HEK293T (cell line): Measurements from ENCODE around the gene KRAS.

Experiments used
- HDGF ChIP-seq: fragments of 450-650 bp; IDR thresholded peaks from 2 replicates; pipeline ENCODE4 v1.6.1; 2017; ENCODE audit warnings: antibody characterized with exemption, borderline replicate concordance
- LEF1 ChIP-seq: fragments of 450-650 bp; IDR thresholded peaks from 2 replicates; pipeline ENCODE4 v1.6.1; 2017; ENCODE audit warnings: mild to moderate bottlenecking, borderline replicate concordance
- SP1 ChIP-seq: fragments of 450-650 bp; IDR thresholded peaks from 2 replicates; pipeline ENCODE4 v1.6.1; 2017

DNA sequence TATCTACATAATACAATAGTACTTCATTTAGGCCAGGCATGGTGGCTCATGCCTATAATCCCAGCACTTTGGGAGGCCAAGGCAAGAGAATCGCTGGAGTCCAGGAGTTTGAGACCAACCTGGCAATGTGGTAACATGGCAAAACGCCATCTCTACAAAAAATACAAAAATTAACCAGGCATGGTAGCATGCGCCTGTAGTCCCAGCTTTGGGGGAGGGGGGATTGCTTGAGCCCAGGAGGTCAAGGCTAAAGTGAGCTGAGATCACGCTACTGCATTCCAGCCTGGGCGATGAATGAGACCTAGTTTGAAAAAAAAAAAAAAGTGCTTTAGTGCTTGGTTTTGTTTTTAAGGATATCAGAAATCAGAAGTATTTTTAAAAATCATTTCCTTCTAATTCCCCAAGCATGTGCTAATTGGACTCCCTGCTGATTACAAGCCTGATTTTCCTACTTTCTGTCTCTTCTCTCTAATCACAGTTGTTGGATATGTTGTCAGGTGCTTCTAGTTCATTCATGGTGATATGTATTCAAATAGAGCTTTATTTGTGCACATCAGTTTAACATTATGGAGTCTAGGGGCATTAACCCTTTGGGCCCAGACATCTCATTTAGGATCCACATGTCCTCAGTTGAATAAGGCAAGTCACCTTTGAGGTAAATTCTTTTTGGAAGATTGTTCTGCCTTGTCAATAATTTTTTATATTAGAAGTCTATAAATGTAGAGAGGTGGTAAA lies 7.0 kb upstream of the KRAS start:
- TF ChIP-seq SP1 (no peak), HDGF (no peak), LEF1 (no peak)
